GM21360 (cell line): ENCODE results near the gene HIRA.

Experiments used
- ATAC-seq: cut with Tn5 transposase; IDR thresholded peaks from one replicate; pipeline ENCODE4 v1.9.1; 2021; ENCODE audit warnings: mild to moderate bottlenecking, moderate library complexity; ENCODE audit not compliant: unreplicated experiment

HIRA gene

GRCh38 chr22:19412478-19412877, 19.1 kb downstream of the HIRA start:
- ATAC-seq, result no peak

GRCh38 chr22:19411690-19412045, 19.9 kb downstream of the HIRA start:
- ATAC-seq, result no peak

GRCh38 chr22:19410941-19411689, 20.4 kb downstream of the HIRA start:
- ATAC-seq, result no peak

- ATAC-seq, result no peak
Observed at GRCh38 chr22:19407649-19408606, 23.6 kb downstream of the HIRA start.

- no peak for ATAC-seq
Observed at GRCh38 chr22:19406846-19407245, 24.7 kb downstream of the HIRA start.

GRCh38 chr22:19406281-19406811, 25.2 kb downstream of the HIRA start:
- ATAC-seq, result no peak

- no peak for ATAC-seq
Observed at GRCh38 chr22:19405652-19406051, 25.9 kb downstream of the HIRA start.

- no peak for ATAC-seq
Observed at GRCh38 chr22:19405133-19405532, 26.4 kb downstream of the HIRA start.

- no peak for ATAC-seq
Observed at GRCh38 chr22:19404676-19405075, 26.9 kb downstream of the HIRA start.

GRCh38 chr22:19402642-19403191, 28.8 kb downstream of the HIRA start:
- ATAC-seq, result no peak

- ATAC-seq, result no peak
Observed at GRCh38 chr22:19401483-19401882, 30.1 kb downstream of the HIRA start.

- no peak for ATAC-seq
Observed at GRCh38 chr22:19400881-19401280, 30.7 kb downstream of the HIRA start.

- ATAC-seq, result no peak
Observed at GRCh38 chr22:19398652-19399051, 32.9 kb downstream of the HIRA start.

GRCh38 chr22:19398206-19398605, 33.3 kb downstream of the HIRA start:
- no peak for ATAC-seq

- no peak for ATAC-seq
Observed at GRCh38 chr22:19397734-19398104, 33.8 kb downstream of the HIRA start.

- no peak for ATAC-seq
Observed at GRCh38 chr22:19396934-19397733, 34.4 kb downstream of the HIRA start.

- no peak for ATAC-seq
Observed at GRCh38 chr22:19396561-19396933, 35.0 kb downstream of the HIRA start.

GRCh38 chr22:19395276-19395675, 36.3 kb downstream of the HIRA start:
- ATAC-seq, result no peak

- ATAC-seq, result no peak
Observed at GRCh38 chr22:19394274-19395050, 37.1 kb downstream of the HIRA start.

- no peak for ATAC-seq
Observed at GRCh38 chr22:19393704-19394103, 37.8 kb downstream of the HIRA start.
